Posterior vena cava (tissue), 2 donors: ENCODE measurements around the gene NHERF1. TPM values are rescaled to one million over a fixed set of nuclear protein-coding genes. Genes with fewer than 3 reads are reported as not detected.
A peak's percentile ranks its signal among the peaks of the same experiment; 100 is the strongest.

Experiments
- DNase-seq: peaks from one replicate; pipeline ENCODE4 v3.0.0-alpha.2; 2020; ENCODE audit warnings: low spot score
- intact Hi-C, 2 donors: fragments of 100-400 bp; cut with DNase I; formaldehyde crosslinking; loops; one replicate each; pipeline versions ENCODE4 v1.14.1 to v1.14.2; 2022 to 2023
- total RNA-seq, 2 donors: library from RNA; stranded (reverse); fragmentation: NEBNext Ultra II Directional; extraction: Animal tissue kit (Norgen Biotek cat#: 25700); gene quantifications; one replicate each; pipeline ENCODE4 v1.2.1, GENCODE V29; 2021
- donor health status: DM: yes; HTN: yes; CAD: no.
- donor health status: DM: yes; HTN: yes; CAD: no.

Gene NHERF1
- total RNA-seq, 2 donors from 2014 or later: 7.0 to 11.5 TPM

GRCh38 chr17:74730491-74731346 is 17.7 kb upstream of the NHERF1 start:
- intact Hi-C loops: no loop called here
- peak; percentile 78 for DNase-seq

- no peak for DNase-seq
- intact Hi-C loops: no loop called here
Observed at GRCh38 chr17:74731347-74731605, 17.2 kb upstream of the NHERF1 start.

DNA sequence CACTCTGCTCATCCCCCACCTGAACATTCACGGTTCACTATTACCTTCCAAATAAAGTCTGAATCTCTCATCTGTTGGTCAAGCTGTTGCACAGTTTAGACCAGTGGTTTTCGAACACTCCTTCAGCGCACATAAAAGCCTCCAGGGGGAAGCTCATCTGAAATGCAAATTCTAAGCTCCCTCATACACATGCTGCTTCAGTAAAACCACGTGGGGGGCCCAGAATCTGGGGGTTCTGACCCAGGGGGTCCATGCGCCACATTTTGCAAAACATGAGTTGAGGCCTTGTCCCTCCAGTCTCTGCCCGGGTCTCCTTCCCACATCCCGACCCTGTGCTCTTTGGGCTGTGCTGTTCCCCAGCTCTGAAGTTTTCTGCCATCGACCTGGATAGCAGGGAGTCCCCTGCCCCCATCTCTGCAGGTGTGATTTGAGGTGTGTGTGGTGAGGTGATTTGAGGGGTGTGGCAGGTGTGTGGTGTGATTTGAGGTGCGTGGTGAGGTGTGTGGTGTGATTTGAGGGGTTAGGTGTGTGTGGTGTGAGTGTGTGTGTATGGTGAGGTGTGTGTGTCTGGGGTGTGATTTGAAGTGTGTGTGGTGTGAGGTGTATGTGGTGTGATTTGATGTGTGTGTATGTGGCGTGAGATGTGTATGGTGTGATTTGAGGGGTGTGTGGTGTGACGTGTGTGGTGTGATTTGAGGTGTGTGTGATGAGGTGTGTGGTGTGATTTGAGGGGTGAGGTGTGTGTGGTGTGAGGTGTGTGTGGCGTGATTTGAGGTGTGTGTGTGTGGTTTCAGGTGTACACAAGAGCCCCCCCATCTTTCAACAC is 16.2 kb upstream of the NHERF1 start:
- intact Hi-C loops: no loop called here

DNA sequence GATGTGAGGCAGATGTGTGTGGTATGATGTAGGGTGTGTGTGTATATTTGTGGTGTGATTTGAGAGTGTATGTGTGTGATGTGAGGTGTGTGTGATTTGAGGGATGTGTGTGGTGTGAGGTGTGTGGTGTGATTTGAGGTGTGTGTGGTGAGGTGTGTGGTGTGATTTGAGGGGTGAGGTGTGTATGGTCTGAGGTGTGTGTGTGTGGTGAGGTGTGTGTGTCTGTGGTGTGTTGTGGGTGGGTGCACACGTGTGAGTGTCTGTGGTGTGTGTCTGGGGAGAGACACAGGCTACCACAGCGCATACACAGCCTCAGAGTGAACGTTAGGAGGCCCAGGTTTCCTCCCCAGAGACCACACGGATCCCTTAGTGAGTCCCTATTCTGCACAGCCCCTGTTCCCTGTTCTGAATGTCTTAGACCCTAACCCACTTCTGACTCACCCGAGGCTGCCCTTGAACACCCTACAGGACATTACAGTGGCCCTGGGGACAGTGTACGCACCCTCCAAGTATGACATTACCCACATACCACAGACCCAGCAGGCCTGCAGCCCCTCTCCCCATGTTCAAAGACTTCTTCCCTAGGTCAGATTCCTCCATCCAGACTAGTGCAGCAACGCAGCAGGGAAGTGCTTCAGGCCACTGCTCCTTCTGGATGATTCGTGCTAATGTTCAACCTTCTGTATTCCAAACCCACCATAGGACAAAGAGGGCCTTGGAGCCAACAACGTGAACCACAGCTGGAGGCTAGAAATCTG is 14.9 kb upstream of the NHERF1 start:
- intact Hi-C loops: no loop called here
- no peak for DNase-seq

More for the DNA sequence above, 16.2 kb upstream of the NHERF1 start:
- DNase-seq: no peak

DNA sequence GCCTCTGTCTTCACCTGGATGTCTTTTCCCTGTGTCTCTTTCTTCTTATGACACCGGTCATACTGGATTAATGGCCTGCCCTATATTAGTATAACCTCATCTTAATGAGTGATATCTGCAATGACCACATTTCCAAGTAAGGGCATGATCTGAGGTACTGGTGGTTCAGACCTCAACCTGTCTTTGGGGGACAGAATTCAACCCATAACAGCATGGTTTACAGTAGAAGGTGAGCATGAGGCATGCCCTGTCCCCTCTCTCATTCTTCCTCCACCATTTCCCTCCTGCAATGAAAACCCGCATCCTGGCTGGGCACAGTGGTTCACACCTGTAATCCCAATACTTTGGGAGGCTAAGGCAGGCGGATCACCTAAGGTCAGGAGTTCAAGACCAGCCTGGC is 14.2 kb upstream of the NHERF1 start:
- no peak for DNase-seq
- intact Hi-C loops: no loop called here

DNA sequence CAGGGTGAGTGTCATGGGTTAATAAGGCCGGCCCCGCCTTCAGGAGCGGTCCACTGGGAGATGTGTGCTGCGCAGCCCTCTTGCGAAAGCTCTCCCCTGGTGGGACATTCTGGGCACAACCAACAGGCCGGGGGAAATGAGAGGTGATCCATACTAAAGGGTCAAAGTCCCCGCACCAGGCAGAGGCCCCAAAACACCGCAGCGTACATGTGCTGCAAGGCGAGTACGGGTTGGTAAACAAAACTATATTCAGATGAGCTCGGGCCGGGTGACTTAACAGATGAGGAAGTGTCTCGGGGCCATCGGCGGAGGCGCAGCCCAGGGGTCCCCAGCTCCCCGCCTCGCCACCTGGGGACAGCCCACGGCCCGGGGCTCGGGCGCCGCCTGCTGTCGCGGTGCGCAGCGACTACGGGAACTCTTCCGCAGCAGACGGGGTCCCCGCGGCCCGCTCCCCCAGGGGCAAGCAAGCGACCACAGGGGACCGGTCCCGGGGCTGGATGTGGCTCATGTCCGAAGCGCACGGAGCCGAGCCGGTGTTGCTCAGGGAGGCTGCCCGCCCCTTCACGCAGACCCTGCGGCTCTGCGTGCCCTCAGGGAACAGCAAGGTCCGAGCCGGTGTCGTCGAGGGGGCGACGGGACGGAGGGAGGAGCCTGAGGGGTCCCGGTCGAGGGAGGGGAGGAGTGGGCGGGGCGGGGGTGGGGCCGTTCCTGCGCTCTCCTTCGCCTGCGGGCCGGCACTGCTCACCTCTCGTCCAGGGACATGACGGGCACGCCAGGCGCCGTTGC is 11.7 kb upstream of the NHERF1 start, which contains the start of gene RAB37:
Gene RAB37, plus strand, starts transcription at position 744 of the 786 bp plus-strand sequence. Its CDS starts 17 bp downstream, at position 761.
- DNase-seq: no peak
- intact Hi-C loops: no loop called here

- intact Hi-C loops: no loop called here
- no peak for DNase-seq
Observed at GRCh38 chr17:74737299-74738050, 11.0 kb upstream of the NHERF1 start.

DNA sequence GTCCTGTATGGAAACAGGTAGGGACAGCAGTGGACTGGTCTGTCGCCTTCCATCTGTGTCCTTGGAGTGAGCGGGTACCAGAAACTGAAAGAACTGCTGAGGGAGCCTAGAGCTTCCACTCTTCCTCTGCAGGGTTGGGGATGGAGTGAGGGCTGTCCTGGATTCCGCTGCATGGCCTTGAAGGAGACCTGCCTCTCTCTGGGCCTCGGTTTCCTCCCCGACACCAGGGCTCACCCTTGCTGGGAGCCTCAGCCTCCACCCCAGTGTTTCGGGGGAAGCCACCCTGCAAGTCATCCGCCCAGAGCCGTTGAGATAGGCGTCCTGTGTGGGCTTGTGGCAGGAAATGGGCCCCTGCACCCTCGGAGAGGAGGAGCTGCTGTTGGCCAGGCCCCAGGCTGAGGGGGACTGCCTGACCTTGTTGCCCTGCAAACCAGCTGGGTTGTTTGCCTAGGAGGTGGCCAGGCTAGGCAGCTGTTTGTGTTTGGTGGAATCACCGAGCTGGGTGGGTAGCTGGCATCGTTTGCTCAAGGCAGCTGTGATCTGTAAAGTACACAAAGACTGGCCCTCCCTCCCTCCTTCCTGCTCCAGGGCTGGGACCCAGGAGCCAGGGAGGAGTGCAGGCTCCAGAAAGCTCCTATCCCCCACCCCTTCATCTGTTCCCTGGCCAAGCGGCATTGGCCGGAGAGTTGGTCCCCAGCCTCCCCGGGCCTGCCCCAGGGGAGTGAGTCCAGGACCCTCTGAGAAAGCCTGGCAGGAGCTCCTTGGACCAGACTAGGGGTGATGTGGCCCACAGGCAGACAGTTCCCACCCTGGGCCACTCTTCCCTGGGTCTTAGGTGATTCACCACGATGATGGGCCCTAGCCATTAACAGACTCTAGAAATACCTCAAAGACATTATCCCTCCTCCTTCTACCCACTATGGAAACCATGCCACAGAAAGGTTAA is 10.1 kb upstream of the NHERF1 start:
- intact Hi-C loops: no loop called here

DNA sequence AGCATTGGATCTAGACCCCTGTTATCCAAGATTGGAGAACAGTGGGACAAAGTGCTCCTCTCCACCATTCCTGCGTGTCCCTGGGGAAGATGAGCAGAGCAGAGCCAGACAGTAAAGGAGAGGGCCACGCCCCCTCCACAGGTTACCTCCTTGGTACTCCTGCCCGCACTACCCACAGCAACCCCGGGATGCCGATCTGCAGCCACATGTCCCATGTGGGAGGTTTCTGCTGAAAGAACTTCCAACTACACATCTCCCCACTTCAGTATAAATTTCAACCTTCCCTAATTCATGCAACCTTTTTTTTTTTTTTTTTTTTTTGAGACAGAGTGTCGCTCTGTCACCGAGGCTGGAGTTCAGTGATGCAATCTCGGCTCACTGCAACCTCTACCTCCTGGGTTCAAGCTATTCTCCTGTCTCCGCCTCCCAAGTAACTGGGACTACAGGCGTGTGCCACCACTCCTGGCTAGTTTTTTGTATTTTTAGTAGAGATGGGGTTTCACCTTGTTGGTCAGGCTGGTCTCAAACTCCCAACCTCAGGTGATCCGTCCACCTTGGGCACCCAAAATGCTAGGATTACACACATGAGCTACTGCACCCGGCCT is 9.1 kb upstream of the NHERF1 start:
- intact Hi-C loops: no loop called here
- DNase-seq: no peak

More for the DNA sequence above, 10.1 kb upstream of the NHERF1 start:
- DNase-seq: no peak

GRCh38 chr17:74740173-74740572 is 8.3 kb upstream of the NHERF1 start:
- no peak for DNase-seq
- intact Hi-C loops: loop anchor here in 1 of 2 donors (5.0 kb wide), 1 partner anchor 122 kb away; no protein-coding TSS in a partner anchor

DNA sequence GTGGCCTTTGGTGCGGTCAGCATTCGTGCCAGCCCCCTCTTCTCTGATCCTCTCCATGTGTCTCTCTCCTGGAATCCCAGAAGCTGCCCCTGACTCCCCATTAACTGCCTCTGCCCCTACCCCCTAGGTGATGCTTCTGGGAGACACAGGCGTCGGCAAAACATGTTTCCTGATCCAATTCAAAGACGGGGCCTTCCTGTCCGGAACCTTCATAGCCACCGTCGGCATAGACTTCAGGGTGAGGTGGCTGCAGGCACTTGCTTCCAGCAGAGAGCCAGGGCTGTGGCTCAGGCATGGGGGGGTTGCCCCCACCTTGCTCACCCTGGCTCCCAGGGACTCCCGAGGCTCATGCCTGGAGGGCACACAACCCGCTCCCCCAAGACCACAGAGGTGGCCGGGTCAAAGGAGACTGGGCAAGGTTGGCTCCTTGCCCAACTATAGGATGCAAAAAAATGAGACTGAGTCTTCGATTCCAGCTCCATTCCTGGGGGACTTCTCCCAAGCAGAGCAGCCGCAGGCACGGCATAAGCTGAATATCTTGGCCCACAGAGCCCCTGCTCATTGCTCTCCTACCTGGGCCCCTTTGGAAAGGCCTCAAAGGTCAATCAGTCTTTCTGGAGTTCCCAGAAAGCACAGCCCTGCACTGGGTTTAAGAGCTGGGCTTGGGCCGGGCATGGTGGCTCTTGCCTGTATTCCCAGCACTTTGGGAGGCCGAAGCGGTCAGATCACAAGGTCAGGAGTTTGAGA is 7.6 kb upstream of the NHERF1 start:
- intact Hi-C loops: loop anchor here in 1 of 2 donors (5.0 kb wide), 1 partner anchor 121 kb away; no protein-coding TSS in a partner anchor
- no peak for DNase-seq

GRCh38 chr17:74742153-74742515 is 6.3 kb upstream of the NHERF1 start:
- intact Hi-C loops: loop anchor here in 1 of 2 donors (5.0 kb wide), 1 partner anchor 120 kb away; no protein-coding TSS in a partner anchor
- no peak for DNase-seq

DNA sequence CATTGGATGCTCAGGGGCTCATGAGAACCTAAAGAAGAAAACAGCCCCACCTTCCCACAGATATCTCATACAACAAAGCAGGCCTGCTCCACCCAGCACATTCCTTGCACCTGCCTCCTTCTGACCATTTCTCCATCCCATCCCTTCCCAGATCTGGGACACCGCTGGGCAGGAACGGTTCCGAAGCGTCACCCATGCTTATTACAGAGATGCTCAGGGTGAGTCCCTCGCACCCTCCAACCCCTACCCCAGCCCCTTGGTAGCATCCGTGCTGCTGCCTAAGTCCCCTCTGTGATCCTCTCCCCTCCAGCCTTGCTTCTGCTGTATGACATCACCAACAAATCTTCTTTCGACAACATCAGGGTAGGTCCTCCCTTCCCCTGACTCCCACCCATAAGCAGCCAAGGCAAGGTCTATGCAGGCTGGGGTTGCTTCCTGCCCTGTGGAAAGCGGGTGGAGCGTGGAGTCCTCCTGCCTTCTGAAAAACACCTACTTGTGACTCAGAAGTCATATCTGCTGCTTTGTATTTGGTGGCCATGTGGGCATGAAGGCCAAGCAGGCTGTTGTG is 5.4 kb upstream of the NHERF1 start:
- DNase-seq: no peak
- intact Hi-C loops: loop anchor here in 1 of 2 donors (5.0 kb wide), 1 partner anchor 119 kb away; no protein-coding TSS in a partner anchor

DNA sequence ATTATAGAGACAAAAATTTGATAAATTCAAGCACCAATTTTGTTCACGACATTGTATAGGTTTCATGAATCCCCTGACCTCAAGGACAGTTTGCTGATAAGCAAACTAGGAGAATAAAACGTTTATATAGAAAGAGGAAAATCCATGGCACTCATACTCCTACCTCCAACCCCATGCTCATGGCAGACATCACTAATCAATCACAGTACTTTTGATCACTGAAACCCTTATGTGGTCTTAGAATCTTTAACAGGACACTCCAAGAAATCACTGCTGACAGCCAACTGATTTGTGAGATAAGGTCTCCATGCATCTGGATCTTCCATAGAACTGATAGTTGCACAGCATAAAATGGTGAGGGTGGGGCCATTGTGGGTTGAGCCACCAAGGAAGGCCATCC is 4.7 kb upstream of the NHERF1 start:
- no peak for DNase-seq
- intact Hi-C loops: loop anchor here in 1 of 2 donors (5.0 kb wide), 1 partner anchor 119 kb away; no protein-coding TSS in a partner anchor

DNA sequence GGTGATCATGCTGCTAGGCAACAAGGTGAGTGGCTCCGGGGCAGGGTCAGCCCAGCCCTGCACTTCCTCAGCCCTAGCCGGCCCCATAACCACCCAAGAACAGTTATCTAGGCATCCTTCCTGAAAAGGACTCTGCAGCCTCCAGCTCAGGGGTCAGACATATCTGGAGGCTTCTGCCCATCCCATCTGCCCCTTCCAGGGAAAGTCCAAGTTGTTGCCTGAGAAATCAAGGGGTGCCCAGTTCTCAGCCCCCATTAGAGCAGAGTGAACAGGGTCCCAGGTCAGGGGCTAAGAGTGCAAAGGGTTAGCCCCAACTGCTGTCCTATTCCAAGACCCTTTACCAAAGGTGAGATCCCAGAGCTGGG is 4.1 kb upstream of the NHERF1 start:
- no peak for DNase-seq
- intact Hi-C loops: loop anchor here in 1 of 2 donors (5.0 kb wide), 1 partner anchor 118 kb away; no protein-coding TSS in a partner anchor
